Measurements from ENCODE around the gene TMEM225. TPM values are rescaled to one million over a fixed set of nuclear protein-coding genes. Genes with fewer than 3 reads are reported as not detected.

The TMEM225 gene
- total RNA-seq = not detected

- intact Hi-C loops (cut with DNase I) = no loop called here
- H3K27ac ChIP-seq = no peak within 1 kb of the TSS
- H3K36me3 ChIP-seq = no peaks in the 10 kb centered on the region
- H3K4me1 ChIP-seq = no peaks in the 10 kb centered on the region
- TF ChIP-seq CTCF (IDR thresholded peaks at IDR 0.05) = no peak
- TF ChIP-seq POLR2AphosphoS5 (IDR thresholded peaks at IDR 0.05; ENCODE audit: insufficient read depth in 1 of 2, low read depth in 1 of 2) = no peak
- TF ChIP-seq POLR2A (IDR thresholded peaks at IDR 0.05) = no peak
- no peaks in the 10 kb centered on the region for H3K27me3 ChIP-seq
- no peak within 1 kb of the TSS for H3K4me3 ChIP-seq
- no peak for DNase-seq (ENCODE audit: extremely low spot score in 2 of 2)
- H3K9me3 ChIP-seq = no peaks in the 10 kb centered on the region
Observed at GRCh38 chr11:123885570-123885969, at the start of gene TMEM225. TMEM225 (minus strand) TSS chr11:123885670; CDS start chr11:123885425, 245 bp downstream.

- Histone ChIP-seq H3K27me3 (no peaks in the 10 kb centered on the region), H3K9me3 (no peaks in the 10 kb centered on the region), H3K36me3 (no peaks in the 10 kb centered on the region), H3K27ac (no peak overlapping the region), H3K4me3 (no peak overlapping the region), H3K4me1 (no peaks in the 10 kb centered on the region)
- DNase-seq (ENCODE audit: extremely low spot score in 2 of 2) = no peak
- TF ChIP-seq CTCF (IDR thresholded peaks at IDR 0.05) (no peak), POLR2AphosphoS5 (IDR thresholded peaks at IDR 0.05; ENCODE audit: insufficient read depth in 1 of 2, low read depth in 1 of 2) (no peak), POLR2A (IDR thresholded peaks at IDR 0.05) (no peak)
- intact Hi-C loops (cut with DNase I) = no loop called here
Observed at GRCh38 chr11:123924027-123924426, 38.6 kb upstream of the TMEM225 start.

GRCh38 chr11:123920943-123921342 is 35.5 kb upstream of the TMEM225 start:
- Histone ChIP-seq H3K4me3 (no peak overlapping the region), H3K4me1 (no peaks in the 10 kb centered on the region), H3K36me3 (no peaks in the 10 kb centered on the region), H3K9me3 (no peaks in the 10 kb centered on the region), H3K27ac (no peak overlapping the region), H3K27me3 (no peaks in the 10 kb centered on the region)
- intact Hi-C loops (cut with DNase I) = no loop called here
- no peak for DNase-seq (ENCODE audit: extremely low spot score in 2 of 2)
- no peak for TF ChIP-seq POLR2A (IDR thresholded peaks at IDR 0.05)
- TF ChIP-seq POLR2AphosphoS5 (IDR thresholded peaks at IDR 0.05; ENCODE audit: insufficient read depth in 1 of 2, low read depth in 1 of 2) = no peak
- no peak for TF ChIP-seq CTCF (IDR thresholded peaks at IDR 0.05)

GRCh38 chr11:123905826-123906225 is 20.4 kb upstream of the TMEM225 start:
- Histone ChIP-seq H3K4me1 (no peaks in the 10 kb centered on the region), H3K9me3 (no peaks in the 10 kb centered on the region), H3K27ac (no peak overlapping the region), H3K27me3 (no peaks in the 10 kb centered on the region), H3K4me3 (no peak overlapping the region), H3K36me3 (no peaks in the 10 kb centered on the region)
- intact Hi-C loops (cut with DNase I) = no loop called here
- TF ChIP-seq POLR2A (IDR thresholded peaks at IDR 0.05) (no peak), POLR2AphosphoS5 (IDR thresholded peaks at IDR 0.05; ENCODE audit: insufficient read depth in 1 of 2, low read depth in 1 of 2) (no peak), CTCF (IDR thresholded peaks at IDR 0.05) (no peak)
- no peak for DNase-seq (ENCODE audit: extremely low spot score in 2 of 2)

- Histone ChIP-seq H3K36me3 (no peaks in the 10 kb centered on the region), H3K27me3 (no peaks in the 10 kb centered on the region), H3K4me3 (no peak overlapping the region), H3K9me3 (no peaks in the 10 kb centered on the region), H3K4me1 (no peaks in the 10 kb centered on the region), H3K27ac (no peak overlapping the region)
- no peak for DNase-seq (ENCODE audit: extremely low spot score in 2 of 2)
- intact Hi-C loops (cut with DNase I) = no loop called here
- TF ChIP-seq CTCF (IDR thresholded peaks at IDR 0.05) = no peak
- TF ChIP-seq POLR2AphosphoS5 (IDR thresholded peaks at IDR 0.05; ENCODE audit: insufficient read depth in 1 of 2, low read depth in 1 of 2) = no peak
Observed at GRCh38 chr11:123904932-123905331, 19.5 kb upstream of the TMEM225 start.
